Neural cell (in vitro differentiated cells): ENCODE data around the gene MYRIP. TPM values are rescaled to one million over a fixed set of nuclear protein-coding genes. Genes with fewer than 3 reads are reported as not detected.

Experiments used
- H2AFZ ChIP-seq: fragments of 200-600, 300-800 bp; sonication (generic), shearing (Covaris generic); 2 replicates; pipeline ENCODE4 v1.6.0; 2014; ENCODE audit warnings: low read depth, mild to moderate bottlenecking, antibody characterized with exemption, low read length, moderate library complexity
- H3F3A ChIP-seq: fragments of 200-600 bp; shearing (Covaris generic); 2 replicates; pipeline ENCODE4 v1.6.1; 2016; ENCODE audit warnings: mild to moderate bottlenecking, moderate library complexity, mixed read lengths, antibody characterized with exemption, low read length; ENCODE audit not compliant: insufficient read depth, poor library complexity, severe bottlenecking
- H3K27ac ChIP-seq: fragments of 200-600, 300-800 bp; sonication (generic), shearing (Covaris generic); 2 replicates; pipeline ENCODE4 v1.5.1; 2014; ENCODE audit warnings: mild to moderate bottlenecking, low read length, moderate library complexity
- H3K27me3 ChIP-seq: fragments of 300-800, 200-600 bp; sonication (generic), shearing (Covaris generic); 2 replicates; pipeline ENCODE4 v1.6.0; 2014; ENCODE audit warnings: mild to moderate bottlenecking, low read depth, low read length, moderate library complexity; ENCODE audit not compliant: insufficient read depth
- H3K36me3 ChIP-seq: fragments of 300-800, 200-600 bp; sonication (generic), shearing (Covaris generic); 2 replicates; pipeline ENCODE4 v1.5.1; 2014; ENCODE audit warnings: mild to moderate bottlenecking, antibody characterized with exemption, low read length, moderate library complexity; ENCODE audit not compliant: insufficient read depth
- H3K4me2 ChIP-seq: fragments of 300-800, 200-600 bp; sonication (generic), shearing (Covaris generic); 2 replicates; pipeline ENCODE4 v1.6.0; 2014; ENCODE audit warnings: mild to moderate bottlenecking, low read length
- H3K4me3 ChIP-seq: fragments of 300-800, 200-600 bp; sonication (generic), shearing (Covaris generic); 2 replicates; pipeline ENCODE4 v1.5.1; 2014; ENCODE audit warnings: mild to moderate bottlenecking, low read length, moderate library complexity
- H3K79me2 ChIP-seq: fragments of 200-600 bp; shearing (Covaris generic); replicated peaks from 2 replicates; pipeline ENCODE4 v1.6.0; 2014; ENCODE audit warnings: mild to moderate bottlenecking, low read length, moderate library complexity; ENCODE audit not compliant: insufficient read depth
- H3K9ac ChIP-seq: fragments of 300-800, 200-600 bp; sonication (generic), shearing (Covaris generic); 2 replicates; pipeline ENCODE4 v1.6.1; 2016; ENCODE audit warnings: mild to moderate bottlenecking, low read length, mixed read lengths
- H3K9me2 ChIP-seq: fragments of 200-600 bp; shearing (Covaris generic); 2 replicates; pipeline ENCODE4 v1.6.1; 2016; ENCODE audit warnings: mild to moderate bottlenecking, low read length, mixed read lengths; ENCODE audit not compliant: insufficient read depth
- H3K9me3 ChIP-seq: fragments of 200-600, 300-800 bp; sonication (generic), shearing (Covaris generic); 2 replicates; pipeline ENCODE4 v1.6.1; 2016; ENCODE audit warnings: mild to moderate bottlenecking, mixed run types, low read length, moderate library complexity, mixed read lengths
- H4K20me1 ChIP-seq: fragments of 200-600 bp; shearing (Covaris generic); 2 replicates; pipeline ENCODE4 v1.6.1; 2016; ENCODE audit warnings: mild to moderate bottlenecking, mixed run types; ENCODE audit not compliant: insufficient read depth
- EP300 ChIP-seq: fragments of 450-650 bp; conservative IDR thresholded peaks from 2 replicates; pipeline ENCODE4 v1.6.1; 2014; ENCODE audit warnings: antibody characterized with exemption, mild to moderate bottlenecking, moderate library complexity; ENCODE audit not compliant: poor library complexity, severe bottlenecking
- EZH2 ChIP-seq: fragments of 200-600, 300-800 bp; shearing (Covaris generic), sonication (generic); IDR thresholded peaks from 2 replicates; pipeline ENCODE4 v1.6.1; 2014; ENCODE audit warnings: antibody characterized with exemption, low read length, borderline replicate concordance, mild to moderate bottlenecking; ENCODE audit not compliant: insufficient read depth, poor library complexity, severe bottlenecking
- MXI1 ChIP-seq: fragments of 450-650 bp; conservative IDR thresholded peaks from 2 replicates; pipeline ENCODE4 v1.6.1; 2014; ENCODE audit warnings: antibody characterized with exemption, mild to moderate bottlenecking; ENCODE audit not compliant: poor library complexity, severe bottlenecking
- POLR2AphosphoS5 ChIP-seq: IDR thresholded peaks from 2 replicates; pipeline ENCODE4 v1.6.1; 2012
- RAD21 ChIP-seq: fragments of 450-650 bp; conservative IDR thresholded peaks from 2 replicates; pipeline ENCODE4 v1.6.1; 2014; ENCODE audit warnings: antibody characterized with exemption, mild to moderate bottlenecking, moderate library complexity
- SMC3 ChIP-seq: fragments of 450-650 bp; conservative IDR thresholded peaks from 2 replicates; pipeline ENCODE4 v1.6.1; 2014; ENCODE audit warnings: antibody characterized with exemption, mild to moderate bottlenecking, moderate library complexity; ENCODE audit not compliant: poor library complexity
- TAF1 ChIP-seq: IDR thresholded peaks from 2 replicates; pipeline ENCODE4 v1.6.1; 2012; ENCODE audit warnings: low read depth
- polyA plus RNA-seq: library from polyadenylated mRNA; depleted of rRNA; stranded (reverse); fragments of >200 nt; gene quantifications from 2 replicates; pipeline ENCODE4 v1.2.3, GENCODE V29; 2014
- TF ChIP-seq, protein P1 (sequence below): IDR thresholded peaks from 2 replicates; pipeline ENCODE4 v1.6.1; 2012; ENCODE audit warnings: borderline replicate concordance
- TF ChIP-seq, protein P2 (sequence below): fragments of 450-650 bp; IDR thresholded peaks from 2 replicates; pipeline ENCODE4 v1.5.1; 2014; ENCODE audit warnings: antibody characterized with exemption, mild to moderate bottlenecking, moderate library complexity; ENCODE audit not compliant: poor library complexity, severe bottlenecking

MYRIP gene
- polyA plus RNA-seq, 1 donor from 2014 or later = 0.76 TPM

DNA sequence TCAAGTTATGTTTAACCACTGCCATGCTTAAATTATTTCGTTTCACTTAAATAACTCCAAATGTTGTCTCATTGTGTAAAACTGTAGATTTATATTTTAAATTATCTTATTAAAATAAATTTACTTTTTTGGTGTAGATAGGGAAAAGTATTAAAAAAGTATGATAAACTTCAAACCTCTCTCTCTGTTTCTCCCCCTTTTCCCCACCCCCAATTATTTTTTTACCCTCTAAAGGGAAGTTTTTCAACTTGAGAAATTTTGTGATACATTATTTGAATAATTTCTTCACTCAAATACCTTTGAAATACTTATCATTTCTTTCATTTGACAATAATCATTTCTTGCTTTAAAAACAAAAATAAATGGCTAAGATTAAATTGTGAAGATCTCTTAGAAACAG, 433.2 kb downstream of the MYRIP start:
- H3F3A ChIP-seq = no peaks in the 10 kb centered on the region
- no peaks in the 10 kb centered on the region for H3K9me3 ChIP-seq
- no peak overlapping the region for H3K27ac ChIP-seq
- H3K36me3 ChIP-seq = no peaks in the 10 kb centered on the region
- no peak overlapping the region for H3K9ac ChIP-seq
- no peak overlapping the region for H3K4me3 ChIP-seq
- H3K4me2 ChIP-seq = no peak overlapping the region
- TF ChIP-seq, protein P1, sequence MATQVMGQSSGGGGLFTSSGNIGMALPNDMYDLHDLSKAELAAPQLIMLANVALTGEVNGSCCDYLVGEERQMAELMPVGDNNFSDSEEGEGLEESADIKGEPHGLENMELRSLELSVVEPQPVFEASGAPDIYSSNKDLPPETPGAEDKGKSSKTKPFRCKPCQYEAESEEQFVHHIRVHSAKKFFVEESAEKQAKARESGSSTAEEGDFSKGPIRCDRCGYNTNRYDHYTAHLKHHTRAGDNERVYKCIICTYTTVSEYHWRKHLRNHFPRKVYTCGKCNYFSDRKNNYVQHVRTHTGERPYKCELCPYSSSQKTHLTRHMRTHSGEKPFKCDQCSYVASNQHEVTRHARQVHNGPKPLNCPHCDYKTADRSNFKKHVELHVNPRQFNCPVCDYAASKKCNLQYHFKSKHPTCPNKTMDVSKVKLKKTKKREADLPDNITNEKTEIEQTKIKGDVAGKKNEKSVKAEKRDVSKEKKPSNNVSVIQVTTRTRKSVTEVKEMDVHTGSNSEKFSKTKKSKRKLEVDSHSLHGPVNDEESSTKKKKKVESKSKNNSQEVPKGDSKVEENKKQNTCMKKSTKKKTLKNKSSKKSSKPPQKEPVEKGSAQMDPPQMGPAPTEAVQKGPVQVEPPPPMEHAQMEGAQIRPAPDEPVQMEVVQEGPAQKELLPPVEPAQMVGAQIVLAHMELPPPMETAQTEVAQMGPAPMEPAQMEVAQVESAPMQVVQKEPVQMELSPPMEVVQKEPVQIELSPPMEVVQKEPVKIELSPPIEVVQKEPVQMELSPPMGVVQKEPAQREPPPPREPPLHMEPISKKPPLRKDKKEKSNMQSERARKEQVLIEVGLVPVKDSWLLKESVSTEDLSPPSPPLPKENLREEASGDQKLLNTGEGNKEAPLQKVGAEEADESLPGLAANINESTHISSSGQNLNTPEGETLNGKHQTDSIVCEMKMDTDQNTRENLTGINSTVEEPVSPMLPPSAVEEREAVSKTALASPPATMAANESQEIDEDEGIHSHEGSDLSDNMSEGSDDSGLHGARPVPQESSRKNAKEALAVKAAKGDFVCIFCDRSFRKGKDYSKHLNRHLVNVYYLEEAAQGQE = no peak
- no peak for TF ChIP-seq POLR2AphosphoS5
- TF ChIP-seq, protein P2, sequence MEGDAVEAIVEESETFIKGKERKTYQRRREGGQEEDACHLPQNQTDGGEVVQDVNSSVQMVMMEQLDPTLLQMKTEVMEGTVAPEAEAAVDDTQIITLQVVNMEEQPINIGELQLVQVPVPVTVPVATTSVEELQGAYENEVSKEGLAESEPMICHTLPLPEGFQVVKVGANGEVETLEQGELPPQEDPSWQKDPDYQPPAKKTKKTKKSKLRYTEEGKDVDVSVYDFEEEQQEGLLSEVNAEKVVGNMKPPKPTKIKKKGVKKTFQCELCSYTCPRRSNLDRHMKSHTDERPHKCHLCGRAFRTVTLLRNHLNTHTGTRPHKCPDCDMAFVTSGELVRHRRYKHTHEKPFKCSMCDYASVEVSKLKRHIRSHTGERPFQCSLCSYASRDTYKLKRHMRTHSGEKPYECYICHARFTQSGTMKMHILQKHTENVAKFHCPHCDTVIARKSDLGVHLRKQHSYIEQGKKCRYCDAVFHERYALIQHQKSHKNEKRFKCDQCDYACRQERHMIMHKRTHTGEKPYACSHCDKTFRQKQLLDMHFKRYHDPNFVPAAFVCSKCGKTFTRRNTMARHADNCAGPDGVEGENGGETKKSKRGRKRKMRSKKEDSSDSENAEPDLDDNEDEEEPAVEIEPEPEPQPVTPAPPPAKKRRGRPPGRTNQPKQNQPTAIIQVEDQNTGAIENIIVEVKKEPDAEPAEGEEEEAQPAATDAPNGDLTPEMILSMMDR = no peak
- no peak for TF ChIP-seq RAD21
- no peak for TF ChIP-seq TAF1
- TF ChIP-seq SMC3 = no peak
- no peak for TF ChIP-seq EZH2
- no peak for TF ChIP-seq EP300
- TF ChIP-seq MXI1 = no peak
- H4K20me1 ChIP-seq = no peaks in the 10 kb centered on the region
- H3K27me3 ChIP-seq = no peaks in the 10 kb centered on the region
- H3K79me2 ChIP-seq = no peaks in the 10 kb centered on the region
- H2AFZ ChIP-seq = no peak overlapping the region
- H3K9me2 ChIP-seq = no peaks in the 10 kb centered on the region

DNA sequence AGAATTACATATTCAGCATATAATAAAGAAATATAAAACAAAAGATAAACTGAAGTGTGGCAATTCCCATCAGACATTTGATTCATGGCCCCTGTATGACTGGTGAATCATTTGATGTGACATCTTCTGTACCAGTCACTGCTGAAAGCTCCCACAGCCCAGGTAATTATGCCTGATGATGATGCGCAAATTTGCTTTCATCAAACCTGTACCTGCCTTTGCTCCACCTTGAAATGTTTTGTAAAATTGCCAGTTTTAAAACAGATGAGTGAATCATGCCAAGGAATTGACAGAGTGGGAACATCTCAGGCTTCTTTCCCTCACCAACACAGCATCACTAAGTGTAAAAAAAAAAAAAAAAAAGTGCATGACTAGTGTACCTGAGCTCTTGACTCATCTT, 433.6 kb downstream of the MYRIP start:
- Histone ChIP-seq H3K9me3 (no peaks in the 10 kb centered on the region), H4K20me1 (no peaks in the 10 kb centered on the region), H3K79me2 (no peaks in the 10 kb centered on the region), H3K4me2 (no peak overlapping the region), H3K27ac (no peak overlapping the region), H3K9ac (no peak overlapping the region), H3K4me3 (no peak overlapping the region), H3K9me2 (no peaks in the 10 kb centered on the region), H3K36me3 (no peaks in the 10 kb centered on the region), H3K27me3 (no peaks in the 10 kb centered on the region), H3F3A (no peaks in the 10 kb centered on the region), H2AFZ (no peak overlapping the region)
- no peak for TF ChIP-seq EZH2
- TF ChIP-seq, protein P2 = no peak
- peak; percentile 73 for TF ChIP-seq EP300
- TF ChIP-seq SMC3 = no peak
- no peak for TF ChIP-seq MXI1
- TF ChIP-seq RAD21 = no peak
- peak; percentile 81 for TF ChIP-seq POLR2AphosphoS5
- no peak for TF ChIP-seq TAF1
- TF ChIP-seq, protein P1 = no peak
